Activated CD4-positive, alpha-beta T cell treated with anti-CD3 and anti-CD28 coated beads for 1 hour (primary cell): ENCODE results near the gene ID1.
"Not testable (repeated sequence)": the region's sequence is repeated elsewhere in the genome, so short reads cannot be mapped to it uniquely, and the experiment has no call there.

ENCODE experiments used
- DNase-seq: peaks from one replicate; pipeline ENCODE4 v3.0.0-alpha.2; 2020

The ID1 gene

GRCh38 chr20:31602779-31603441 is 2.2 kb upstream of the ID1 start:
- no peak for DNase-seq

GRCh38 chr20:31603822-31604566 is 1.1 kb upstream of the ID1 start:
- peak; percentile 52 for DNase-seq

GRCh38 chr20:31604567-31605030 is 490 bp upstream of the ID1 start:
- no peak for DNase-seq

GRCh38 chr20:31605902-31606803 is 1.1 kb downstream of the ID1 start:
- DNase-seq: peak; percentile 8

GRCh38 chr20:31606804-31607639 is 1.9 kb downstream of the ID1 start:
- DNase-seq: no peak

GRCh38 chr20:31607640-31608250 is 2.7 kb downstream of the ID1 start:
- DNase-seq: no peak

DNA sequence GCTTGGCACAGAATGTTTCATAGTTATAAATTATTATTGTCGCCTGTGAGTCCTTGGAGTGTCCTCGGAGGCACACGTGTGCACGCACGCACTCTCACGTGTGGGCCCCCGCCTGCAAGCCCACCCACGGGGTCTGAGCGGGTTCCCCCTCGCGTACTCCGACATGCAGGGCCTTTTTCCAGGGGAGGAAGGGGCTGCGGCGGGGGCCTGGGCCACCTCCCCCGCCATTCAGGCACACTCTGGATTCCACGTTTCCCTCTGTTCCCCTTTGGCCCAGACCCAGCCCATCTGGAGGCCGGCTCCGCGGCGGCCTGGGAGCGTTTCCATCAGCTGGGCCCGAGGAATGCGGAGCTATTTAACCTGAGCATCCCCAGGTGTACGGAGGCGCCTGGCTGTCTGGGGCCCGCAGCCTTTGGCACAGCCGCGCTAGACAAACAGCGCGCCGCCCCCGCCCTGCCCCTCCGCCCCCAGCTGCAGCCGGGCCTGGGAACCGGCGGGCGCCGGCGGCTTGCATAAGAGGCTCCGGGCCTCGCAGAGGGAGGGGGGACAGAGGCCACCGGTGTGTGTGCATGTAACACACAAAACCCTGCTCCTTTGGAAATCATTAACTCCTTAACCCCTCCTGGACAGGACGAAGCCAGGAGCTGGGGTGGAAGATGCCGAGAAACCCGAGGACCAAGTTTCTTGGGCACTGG is 3.3 kb downstream of the ID1 start:
- no peak for DNase-seq

- DNase-seq: not testable (repeated sequence)
Observed at GRCh38 chr20:31612271-31612640, 7.2 kb downstream of the ID1 start.

- no peak for DNase-seq
Observed at GRCh38 chr20:31615416-31615815, 10.3 kb downstream of the ID1 start.

GRCh38 chr20:31617432-31618104 is 12.5 kb downstream of the ID1 start:
- DNase-seq: no peak

- DNase-seq: no peak
Observed at GRCh38 chr20:31620246-31620645, 15.2 kb downstream of the ID1 start.

DNA sequence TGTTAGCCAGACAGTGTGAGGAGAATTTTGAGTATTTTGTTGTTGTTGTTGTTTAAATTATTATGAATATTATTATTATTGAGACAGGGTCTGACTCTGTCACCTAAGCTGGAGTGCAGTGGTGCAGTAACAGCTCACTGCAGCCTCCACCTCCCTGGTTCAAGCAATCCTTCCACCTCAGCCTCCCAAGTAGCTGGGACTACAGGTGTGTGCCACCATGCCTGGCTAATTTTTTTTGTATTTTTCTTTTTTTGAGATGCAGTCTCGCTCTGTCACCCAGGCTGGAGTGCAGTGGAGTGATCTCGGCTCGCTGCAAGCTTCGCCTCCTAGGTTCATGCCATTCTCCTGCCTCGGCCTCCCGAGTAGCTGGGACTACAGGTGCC is 18.0 kb downstream of the ID1 start:
- DNase-seq: not testable (repeated sequence)

DNA sequence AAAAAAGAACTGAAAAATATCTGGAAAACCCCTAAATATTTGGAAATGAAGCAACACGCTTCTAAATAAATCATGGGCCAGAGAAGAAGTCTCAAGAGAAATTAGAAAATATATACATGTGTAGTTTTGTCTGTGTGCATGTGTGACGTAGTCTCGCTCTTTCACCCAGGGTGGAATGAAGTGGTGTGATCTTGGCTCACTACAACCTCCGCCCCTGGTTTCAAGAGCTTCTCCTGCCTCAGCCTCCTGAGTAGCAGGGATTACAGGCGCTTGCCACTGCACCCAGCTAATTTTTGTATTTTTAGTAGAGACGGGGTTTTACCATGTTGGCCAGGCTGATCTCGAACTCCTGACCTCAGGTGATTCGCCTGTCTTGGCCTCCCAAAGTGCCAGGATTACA is 21.4 kb downstream of the ID1 start:
- DNase-seq: not testable (repeated sequence)

GRCh38 chr20:31628057-31628456 is 23.0 kb downstream of the ID1 start:
- DNase-seq: not testable (repeated sequence)

DNA sequence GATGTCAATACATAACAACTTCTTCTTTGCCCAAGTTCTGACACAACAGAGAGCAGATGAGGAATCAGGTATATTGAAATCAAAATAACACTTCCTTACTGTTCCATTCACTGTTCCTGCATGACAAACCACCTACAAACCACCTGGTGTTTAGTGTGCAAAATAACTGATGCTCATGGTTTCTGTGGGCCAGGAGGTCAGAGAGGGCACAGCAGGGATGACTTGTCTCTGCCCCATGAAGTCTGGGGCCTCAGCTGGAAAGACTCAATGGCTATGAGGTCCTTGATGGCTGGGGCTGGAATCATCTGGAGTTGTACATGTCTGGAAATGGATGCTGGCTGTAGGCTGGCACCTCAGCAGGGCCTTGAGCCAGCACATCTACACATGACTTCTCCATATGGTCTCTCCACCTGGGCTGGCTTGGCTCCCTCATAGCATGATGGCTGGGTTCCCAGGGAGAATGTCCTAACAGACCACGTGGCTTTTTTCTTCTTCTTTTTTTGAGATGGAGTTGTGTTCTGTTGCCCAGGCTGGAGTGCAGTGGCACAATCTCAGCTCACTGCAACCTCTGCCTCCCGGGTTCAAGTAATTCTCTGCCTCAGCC is 25.2 kb downstream of the ID1 start:
- DNase-seq: no peak

GRCh38 chr20:31632548-31633338 is 27.7 kb downstream of the ID1 start:
- DNase-seq: no peak

DNA sequence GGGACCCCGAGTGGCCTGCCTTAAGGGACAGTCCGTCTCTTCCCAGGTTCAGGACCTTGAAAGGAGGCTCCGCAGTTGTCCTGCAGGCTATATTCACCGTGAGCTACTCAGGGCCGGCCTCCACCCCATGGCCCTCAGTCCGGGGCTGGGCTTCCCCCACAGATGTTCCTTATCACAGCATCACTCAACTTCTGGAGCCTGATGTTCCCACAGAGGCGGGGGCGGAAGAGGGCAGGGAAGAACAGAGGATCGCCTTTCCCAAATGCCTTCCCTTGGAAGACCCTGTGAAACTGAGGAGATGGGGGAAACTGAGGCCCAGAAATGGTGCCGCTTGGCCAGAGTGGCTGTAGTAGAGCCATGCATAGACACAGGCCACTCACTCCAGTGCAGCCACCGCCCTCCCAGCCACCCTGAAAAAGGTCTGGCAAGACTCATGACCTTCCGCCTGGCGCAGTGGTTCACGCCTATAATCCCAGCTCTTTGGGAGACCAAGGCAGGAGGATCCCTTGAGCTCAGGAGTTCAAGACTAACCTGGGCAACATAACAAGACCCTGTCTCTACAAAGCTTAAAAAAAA is 28.3 kb downstream of the ID1 start:
- no peak for DNase-seq

GRCh38 chr20:31637660-31638059 is 32.6 kb downstream of the ID1 start, which contains the start of gene COX4I2:
COX4I2 (plus strand) TSS chr20:31637912; CDS start chr20:31639018, 1,106 bp downstream.
- DNase-seq: no peak

DNA sequence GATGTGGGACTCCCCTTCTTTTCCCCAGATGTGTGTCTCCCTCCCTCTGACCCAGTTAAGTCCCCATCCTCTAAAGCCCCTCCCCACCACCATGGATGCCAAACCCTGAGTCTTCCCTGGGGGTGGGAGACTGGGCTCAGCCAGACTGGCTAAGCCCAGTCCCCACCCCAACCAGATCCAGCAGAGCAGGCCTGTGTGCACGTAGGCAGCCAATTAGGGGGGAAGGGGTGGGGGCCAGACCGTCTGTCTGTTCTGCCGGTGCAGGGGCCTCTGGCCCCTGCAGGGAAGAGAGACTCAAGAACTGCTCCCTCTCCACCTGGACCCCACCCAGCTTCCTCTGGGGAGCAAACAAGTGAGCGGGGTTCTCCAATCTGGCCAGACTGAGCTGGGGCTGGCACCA is 33.2 kb downstream of the ID1 start:
- no peak for DNase-seq
